Melanocyte of skin (primary cell): ENCODE data around the gene KARS1. TPM values are rescaled to one million over a fixed set of nuclear protein-coding genes. Genes with fewer than 3 reads are reported as not detected.

Source experiments
- total RNA-seq, 2 donors: library from RNA; depleted of rRNA; stranded (reverse); fragments of >200 nt; gene quantifications; 2 replicates each; pipeline ENCODE4 v1.2.3, GENCODE V29; 2012

The KARS1 gene
- 100 to 1,000 TPM; 106 to 160 TPM for total RNA-seq

DNA sequence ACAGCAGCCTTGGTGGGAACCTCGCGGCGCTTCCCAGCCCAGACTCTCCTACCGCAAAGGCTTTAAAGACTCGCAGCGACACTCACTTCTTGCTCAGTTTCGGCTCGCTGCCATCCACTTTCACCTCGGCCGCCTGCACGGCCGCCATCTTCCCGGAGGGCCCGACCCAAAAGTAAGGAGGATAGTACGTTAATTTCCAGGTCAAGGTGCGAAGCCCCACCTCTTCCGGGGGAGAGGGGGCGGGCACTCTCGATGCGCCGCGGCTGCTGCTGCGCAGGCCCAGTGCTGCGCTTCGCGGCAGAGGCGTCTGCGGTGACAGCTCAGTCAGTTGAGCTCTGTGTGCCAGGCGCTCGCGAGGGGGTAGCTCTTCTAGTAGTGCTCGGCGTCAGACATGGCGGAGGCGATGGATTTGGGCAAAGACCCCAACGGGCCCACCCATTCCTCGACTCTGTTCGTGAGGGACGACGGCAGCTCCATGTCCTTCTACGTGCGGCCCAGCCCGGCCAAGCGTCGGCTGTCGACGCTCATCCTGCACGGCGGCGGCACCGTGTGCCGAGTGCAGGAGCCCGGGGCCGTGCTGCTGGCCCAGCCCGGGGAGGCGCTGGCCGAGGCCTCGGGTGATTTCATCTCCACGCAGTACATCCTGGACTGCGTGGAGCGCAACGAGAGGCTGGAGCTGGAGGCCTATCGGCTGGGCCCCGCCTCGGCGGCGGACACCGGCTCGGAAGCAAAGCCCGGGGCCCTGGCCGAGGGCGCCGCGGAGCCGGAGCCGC, at the start of gene KARS1, which contains the start of gene TERF2IP:
Gene KARS1, minus strand, starts transcription at position 174 of the 773 bp plus-strand sequence. Its CDS starts 26 bp downstream, at position 148.
Gene TERF2IP, plus strand, starts transcription at position 282 of the 773 bp plus-strand sequence. Its CDS starts 110 bp downstream, at position 392.

GRCh38 chr16:75676909-75677308, 29.4 kb upstream of the KARS1 start, which contains the start of gene CPHXL2:
Gene CPHXL2 (minus strand): TSS chr16:75677009. CDS start chr16:75676999, 10 bp downstream.

GRCh38 chr16:75622761-75623605, 24.5 kb downstream of the KARS1 start, which contains the start of gene ADAT1:
Gene ADAT1 (minus strand): TSS chr16:75623281. CDS start chr16:75620799, 2,482 bp downstream.

Other genes starting within 250 kb of the KARS1 start
- 10 to 100 TPM; 21.3 to 26.3 TPM for gene CFDP1, start 214.2 kb downstream of the KARS1 start, total RNA-seq
- gene TMEM170A, start 183.0 kb downstream of the KARS1 start, total RNA-seq = 10 to 100 TPM; 11.4 to 19.6 TPM
- 1 to 10 TPM; 5.5 to 9.3 TPM for gene CHST6, start 152.2 kb downstream of the KARS1 start, total RNA-seq
- gene CHST5, start 111.6 kb downstream of the KARS1 start, total RNA-seq = under 1 TPM; under 0.01 to 0.34 TPM
- gene TMEM231, start 91.4 kb downstream of the KARS1 start, total RNA-seq = 10 to 100 TPM; 13.1 to 16.3 TPM
- gene GABARAPL2, start 81.3 kb downstream of the KARS1 start, total RNA-seq = 10 to 100 TPM; 30.3 to 36.6 TPM
- gene ADAT1, start 24.4 kb downstream of the KARS1 start, total RNA-seq = 100 to 1,000 TPM in 1 of 2 donors, 10 to 100 TPM in 1; 96.7 to 109 TPM
- gene TERF2IP, start 108 bp upstream of the KARS1 start, total RNA-seq = 10 to 100 TPM; 38.0 to 42.3 TPM
- not detected for gene CPHXL2, start 29.3 kb upstream of the KARS1 start, total RNA-seq
- gene DUXB, start 53.8 kb upstream of the KARS1 start, total RNA-seq = not detected
- gene CPHXL, start 78.8 kb upstream of the KARS1 start, total RNA-seq = not detected